Thyroid gland (tissue), 4 donors: ENCODE data around the gene LMBRD1. TPM values are rescaled to one million over a fixed set of nuclear protein-coding genes. Genes with fewer than 3 reads are reported as not detected.
A peak's percentile ranks its signal among the peaks of the same experiment; 100 is the strongest.
"Not testable (repeated sequence)": the region's sequence is repeated elsewhere in the genome, so short reads cannot be mapped to it uniquely, and the experiment has no call there.

Source experiments
- DNase-seq, 2 donors: peaks; one replicate each; pipeline ENCODE4 v3.0.0-alpha.2; 2019
- H3K27ac ChIP-seq, 3 donors: fragments of 200-600 bp; sonication (generic); 1 replicate in 2 of 3; 2 replicates in 1 of 3; pipeline ENCODE4 v1.5.1; 2016 to 2019; ENCODE audit warnings: mild to moderate bottlenecking in 1 of 3, moderate library complexity in 1 of 3
- H3K27me3 ChIP-seq: fragments of 200-600 bp; sonication (generic); one replicate; pipeline ENCODE4 v1.5.1; 2019
- H3K36me3 ChIP-seq, 2 donors: fragments of 200-600 bp; sonication (generic); one replicate each; pipeline ENCODE4 v1.5.1; 2016 to 2019
- H3K4me1 ChIP-seq, 2 donors: fragments of 200-600 bp; sonication (generic); one replicate each; pipeline ENCODE4 v1.5.1; 2017 to 2019
- H3K4me3 ChIP-seq, 3 donors: fragments of 200-600 bp; sonication (generic); replicated peaks in 1 of 3; 1 replicate in 2 of 3; 2 replicates in 1 of 3; pipeline ENCODE4 v1.5.1; 2016; ENCODE audit warnings: mild to moderate bottlenecking in 1 of 3
- H3K9me3 ChIP-seq: fragments of 200-600 bp; sonication (generic); one replicate; pipeline ENCODE4 v1.5.1; 2017
- CTCF ChIP-seq, 6 experiments: fragments of 200-600 bp in 3 of 6; fragments of 450-650 bp in 3 of 6; sonication (generic) in 3 of 6; IDR thresholded peaks; one replicate each; pipeline ENCODE4 v1.5.1; 2016 to 2019; ENCODE audit warnings: antibody characterized with exemption in 6 of 6, mild to moderate bottlenecking in 2 of 6, inconsistent platforms in 1 of 6, moderate library complexity in 1 of 6
- POLR2A ChIP-seq, 2 donors: fragments of 450-650 bp; IDR thresholded peaks; one replicate each; pipeline ENCODE4 v1.6.1; 2017; ENCODE audit warnings: antibody characterized with exemption in 2 of 2, mild to moderate bottlenecking in 2 of 2, moderate library complexity in 1 of 2
- WGBS, 2 donors: methylation state at CpG; one replicate each; pipeline ENCODE4 v1.1.5; 2017; 5-methylcytosine and 5-hydroxymethylcytosine counted together
- intact Hi-C: fragments of 100-400 bp; cut with DNase I; formaldehyde crosslinking; loops from one replicate; pipeline ENCODE4 v1.15.1; 2023
- total RNA-seq, 4 donors: library from RNA; depleted of rRNA; stranded (reverse); fragments of >200 nt; gene quantifications; one replicate each; pipeline ENCODE4 v1.2.3, GENCODE V29; 2016

The LMBRD1 gene
- total RNA-seq, 4 donors from 2014 or later = 113 to 140 (median 124) TPM

GRCh38 chr6:69789578-69789977 is 7.2 kb downstream of the LMBRD1 start:
- H3K36me3 ChIP-seq = no peaks in the 10 kb centered on the region
- intact Hi-C loops = no loop called here
- H3K9me3 ChIP-seq = no peaks in the 10 kb centered on the region
- H3K4me3 ChIP-seq = no peak overlapping the region
- no peak overlapping the region for H3K27ac ChIP-seq
- H3K4me1 ChIP-seq = peaks cover 15 to 27% of the 10 kb centered on the region in 2 donors
- 93 to 97% methylated on average over 1 of the region's 1 CpG for WGBS, 2 donors
- no peaks in the 10 kb centered on the region for H3K27me3 ChIP-seq
- DNase-seq = no peak
- no peak for TF ChIP-seq POLR2A (IDR thresholded peaks at IDR 0.05)
- no peak for TF ChIP-seq CTCF (IDR thresholded peaks at IDR 0.05)

- H3K4me3 ChIP-seq, H3K27me3 ChIP-seq, H3K9me3 ChIP-seq, intact Hi-C loops, H3K27ac ChIP-seq, DNase-seq, H3K36me3 ChIP-seq: not testable (repeated sequence)
- peaks cover 31 to 42% of the 10 kb centered on the region in 2 donors for H3K4me1 ChIP-seq
- WGBS, 2 donors = 78 to 87% methylated on average over 5 of the region's 5 CpGs
Observed at GRCh38 chr6:69787436-69787835, 9.4 kb downstream of the LMBRD1 start.

GRCh38 chr6:69785697-69786096 is 11.1 kb downstream of the LMBRD1 start:
- no peak overlapping the region for H3K4me3 ChIP-seq
- no peaks in the 10 kb centered on the region for H3K36me3 ChIP-seq
- no peak for TF ChIP-seq POLR2A (IDR thresholded peaks at IDR 0.05)
- no peak for TF ChIP-seq CTCF (IDR thresholded peaks at IDR 0.05)
- peaks cover 16 to 39% of the 10 kb centered on the region in 2 donors for H3K4me1 ChIP-seq
- no peak for DNase-seq
- H3K27ac ChIP-seq = no peak overlapping the region
- intact Hi-C loops = no loop called here
- H3K27me3 ChIP-seq = no peaks in the 10 kb centered on the region
- no peaks in the 10 kb centered on the region for H3K9me3 ChIP-seq

GRCh38 chr6:69784595-69785377 is 12.0 kb downstream of the LMBRD1 start:
- H3K27me3 ChIP-seq = no peaks in the 10 kb centered on the region
- intact Hi-C loops = no loop called here
- 88 to 96% methylated on average over 3 of the region's 3 CpGs for WGBS, 2 donors
- no peak overlapping the region for H3K4me3 ChIP-seq
- no peak overlapping the region for H3K27ac ChIP-seq
- TF ChIP-seq POLR2A (IDR thresholded peaks at IDR 0.05) = no peak
- TF ChIP-seq CTCF (IDR thresholded peaks at IDR 0.05) = no peak
- peaks cover 15 to 36% of the 10 kb centered on the region in 2 donors for H3K4me1 ChIP-seq
- no peaks in the 10 kb centered on the region for H3K36me3 ChIP-seq
- H3K9me3 ChIP-seq = no peaks in the 10 kb centered on the region
- DNase-seq = no peak

GRCh38 chr6:69783108-69783507 is 13.7 kb downstream of the LMBRD1 start:
- no peak for TF ChIP-seq POLR2A (IDR thresholded peaks at IDR 0.05)
- no peak for TF ChIP-seq CTCF (IDR thresholded peaks at IDR 0.05)
- no peaks in the 10 kb centered on the region for H3K9me3 ChIP-seq
- no peaks in the 10 kb centered on the region for H3K36me3 ChIP-seq
- WGBS, 2 donors = 95 to 100% methylated on average over 1 of the region's 1 CpG
- H3K27ac ChIP-seq = peak overlapping the region in 1 of 3 donors; percentile 20
- H3K27me3 ChIP-seq = no peaks in the 10 kb centered on the region
- H3K4me1 ChIP-seq = peaks cover 15 to 36% of the 10 kb centered on the region in 2 donors
- H3K4me3 ChIP-seq = no peak overlapping the region
- intact Hi-C loops = no loop called here
- DNase-seq = no peak
